H1 (cell line): ENCODE data around the gene IL3. TPM values are rescaled to one million over a fixed set of nuclear protein-coding genes. Genes with fewer than 3 reads are reported as not detected.

ENCODE experiments used
- CTCF ChIA-PET: fragments of 300-600 bp; sonication (Branson Sonifier 250); formaldehyde crosslinking; loops from one replicate; lab custom pipeline; 2021; ENCODE audit not compliant: partially characterized antibody; lab: Charles Lee
- POLR2A ChIA-PET: fragments of 300-600 bp; sonication (Branson Sonifier 250); formaldehyde crosslinking; loops from one replicate; lab custom pipeline; 2021; ENCODE audit warnings: inconsistent platforms; ENCODE audit not compliant: partially characterized antibody; lab: Charles Lee
- DNase-seq, 2 experiments: peaks; one replicate each; pipeline versions ENCODE4 v3.0.0 to v3.0.0-alpha.2; 2010 to 2022; ENCODE audit warnings: low spot score in 2 of 2, low read depth in 1 of 2, mixed read lengths in 1 of 2
- FAIRE-seq: peaks from 2 replicates; lab custom pipeline; 2011; peaks lifted over from hg19 to GRCh38; lab: Jason Lieb, UNC
- H2AFZ ChIP-seq: 2 replicates; pipeline ENCODE4 v1.8.1; 2012; ENCODE audit warnings: low read length, inconsistent platforms
- H2AK5ac ChIP-seq: 2 replicates; pipeline ENCODE4 v1.6.1; 2013; ENCODE audit warnings: low read depth, low read length
- H2BK120ac ChIP-seq: replicated peaks from 2 replicates; pipeline ENCODE3; 2013; ENCODE audit warnings: low read depth, low read length, inconsistent platforms
- H2BK12ac ChIP-seq: 2 replicates; pipeline ENCODE4 v1.6.1; 2013; ENCODE audit warnings: low read depth, low read length
- H2BK15ac ChIP-seq: 2 replicates; pipeline ENCODE4 v1.6.1; 2013; ENCODE audit warnings: low read length
- H2BK20ac ChIP-seq: 2 replicates; pipeline ENCODE4 v1.6.1; 2013; ENCODE audit warnings: low read length
- H2BK5ac ChIP-seq: 2 replicates; pipeline ENCODE4 v1.6.1; 2013; ENCODE audit warnings: low read depth, low read length
- H3K14ac ChIP-seq: 2 replicates; pipeline ENCODE4 v1.6.1; 2013; ENCODE audit warnings: inconsistent platforms; ENCODE audit not compliant: insufficient read length
- H3K18ac ChIP-seq: 2 replicates; pipeline ENCODE4 v1.6.1; 2013; ENCODE audit warnings: low read length; ENCODE audit errors: extremely low read depth
- H3K23ac ChIP-seq: 2 replicates; pipeline ENCODE4 v1.6.1; 2013; ENCODE audit warnings: inconsistent platforms; ENCODE audit not compliant: insufficient read length
- H3K23me2 ChIP-seq: 2 replicates; pipeline ENCODE4 v1.6.1; 2013; ENCODE audit warnings: low read depth, low read length
- H3K27ac ChIP-seq: 2 replicates; pipeline ENCODE4 v1.6.1; 2011; ENCODE audit warnings: low read depth, low read length, inconsistent platforms
- H3K27me3 ChIP-seq, 4 experiments: replicated peaks in 1 of 4; 1 replicate in 1 of 4; 2 replicates in 3 of 4; pipeline versions ENCODE4 v1.6.1 to v1.8.1; 2011 to 2013; ENCODE audit warnings: low read length in 3 of 4, mild to moderate bottlenecking in 3 of 4, inconsistent platforms in 2 of 4, mixed read lengths in 2 of 4, moderate library complexity in 1 of 4; ENCODE audit not compliant: control insufficient read depth in 3 of 4, insufficient read depth in 3 of 4; ENCODE audit errors: extremely low read depth in 1 of 4
- H3K36me3 ChIP-seq, 4 experiments: 2 replicates each; pipeline versions ENCODE4 v1.6.1 to v1.8.1; 2011 to 2013; ENCODE audit warnings: mild to moderate bottlenecking in 4 of 4, low read length in 3 of 4, moderate library complexity in 2 of 4, control low read depth in 1 of 4, inconsistent platforms in 1 of 4; ENCODE audit not compliant: insufficient read depth in 4 of 4, control insufficient read depth in 2 of 4
- H3K4ac ChIP-seq: replicated peaks from 2 replicates; pipeline ENCODE3; 2013; ENCODE audit warnings: low read length, low read depth, mixed read lengths, inconsistent platforms; ENCODE audit not compliant: insufficient read length
- H3K4me1 ChIP-seq, 4 experiments: replicated peaks in 1 of 4; 1 replicate in 1 of 4; 2 replicates in 3 of 4; pipeline versions ENCODE4 v1.6.1 to v1.8.1; 2011 to 2013; ENCODE audit warnings: low read length in 3 of 4, inconsistent platforms in 2 of 4, mixed read lengths in 1 of 4; ENCODE audit not compliant: insufficient read depth in 4 of 4, control insufficient read depth in 3 of 4
- H3K4me2 ChIP-seq, 2 experiments: 2 replicates each; pipeline versions ENCODE4 v1.6.1 to v1.8.1; 2011 to 2013; ENCODE audit warnings: low read depth in 2 of 2, low read length in 2 of 2, control low read depth in 1 of 2, inconsistent platforms in 1 of 2, mild to moderate bottlenecking in 1 of 2; ENCODE audit not compliant: insufficient read depth in 1 of 2
- H3K4me3 ChIP-seq, 4 experiments: fragments of 200-600, 300-600 bp in 1 of 4; sonication (generic), shearing (Covaris generic), sonication (Bioruptor Twin) in 1 of 4; 2 replicates each; pipeline versions ENCODE4 v1.5.1 to v1.8.1; 2011 to 2016; ENCODE audit warnings: low read length in 4 of 4, low read depth in 3 of 4, control low read depth in 2 of 4, inconsistent platforms in 2 of 4, mild to moderate bottlenecking in 2 of 4, mixed read lengths in 1 of 4, moderate library complexity in 1 of 4; ENCODE audit not compliant: insufficient read depth in 2 of 4; ENCODE audit errors: extremely low read depth in 1 of 4
- H3K56ac ChIP-seq: replicated peaks from 2 replicates; pipeline ENCODE3; 2013; ENCODE audit warnings: low read depth, mild to moderate bottlenecking, mixed read lengths, low read length, inconsistent platforms; ENCODE audit not compliant: insufficient read length
- H3K79me1 ChIP-seq: 2 replicates; pipeline ENCODE4 v1.6.1; 2013; ENCODE audit warnings: low read depth, low read length, control low read depth
- H3K79me2 ChIP-seq, 2 experiments: 2 replicates each; pipeline versions ENCODE4 v1.6.1 to v1.8.1; 2012 to 2013; ENCODE audit warnings: low read length in 2 of 2, mild to moderate bottlenecking in 2 of 2, inconsistent platforms in 1 of 2; ENCODE audit not compliant: insufficient read depth in 2 of 2, control insufficient read depth in 1 of 2
- H3K9ac ChIP-seq, 4 experiments: replicated peaks in 1 of 4; 1 replicate in 1 of 4; 2 replicates in 3 of 4; pipeline versions ENCODE4 v1.6.1 to v1.8.1; 2011 to 2013; ENCODE audit warnings: low read depth in 3 of 4, low read length in 3 of 4, control low read depth in 2 of 4, mild to moderate bottlenecking in 2 of 4, moderate library complexity in 2 of 4, inconsistent platforms in 1 of 4; ENCODE audit errors: extremely low read depth in 1 of 4
- H3K9me3 ChIP-seq, 2 experiments: 2 replicates each; pipeline versions ENCODE4 v1.6.1 to v1.8.1; 2012 to 2013; ENCODE audit warnings: mild to moderate bottlenecking in 2 of 2, moderate library complexity in 2 of 2, control low read depth in 1 of 2, inconsistent platforms in 1 of 2, low read depth in 1 of 2, low read length in 1 of 2, mixed read lengths in 1 of 2; ENCODE audit not compliant: insufficient read depth in 2 of 2
- H4K20me1 ChIP-seq, 2 experiments: replicated peaks in 1 of 2; 2 replicates each; pipeline versions ENCODE3 to v1.8.1; 2011 to 2013; ENCODE audit warnings: inconsistent platforms in 2 of 2, low read length in 2 of 2, mild to moderate bottlenecking in 1 of 2; ENCODE audit not compliant: insufficient read depth in 2 of 2, control insufficient read depth in 1 of 2
- H4K5ac ChIP-seq: 2 replicates; pipeline ENCODE4 v1.6.1; 2013; ENCODE audit warnings: low read length, low read depth, mixed read lengths, inconsistent platforms; ENCODE audit not compliant: insufficient read length
- H4K8ac ChIP-seq: 2 replicates; pipeline ENCODE4 v1.8.0; 2013; ENCODE audit warnings: mild to moderate bottlenecking, moderate library complexity, low read length, inconsistent platforms; ENCODE audit not compliant: insufficient read depth; ENCODE audit errors: extremely low read depth
- H4K91ac ChIP-seq: replicated peaks from 2 replicates; pipeline ENCODE3; 2013; ENCODE audit warnings: low read length, mixed read lengths, inconsistent platforms; ENCODE audit not compliant: insufficient read length
- ASH2L ChIP-seq: fragments of 200-600, 300-600 bp; sonication (generic); IDR thresholded peaks from one replicate; pipeline ENCODE4 v1.7.1; 2017; ENCODE audit warnings: low read length
- BCL11A ChIP-seq, 2 experiments: IDR thresholded peaks; one replicate each; pipeline ENCODE4 v1.6.1; 2011; ENCODE audit warnings: low read depth in 2 of 2, low read length in 2 of 2, mild to moderate bottlenecking in 2 of 2
- CBX5 ChIP-seq: fragments of 300-800, 300-1000 bp; sonication (generic); IDR thresholded peaks from 2 replicates; pipeline ENCODE4 v1.7.1; 2016; ENCODE audit warnings: antibody characterized with exemption, low read length, low read depth
- CTBP2 ChIP-seq: IDR thresholded peaks from 2 replicates; pipeline ENCODE4 v1.7.0; 2011; ENCODE audit warnings: borderline replicate concordance, mild to moderate bottlenecking, moderate library complexity, mixed read lengths, low read length; ENCODE audit not compliant: insufficient read depth, insufficient read length
- GABPA ChIP-seq: IDR thresholded peaks from 2 replicates; pipeline ENCODE4 v1.6.1; 2011; ENCODE audit warnings: mild to moderate bottlenecking, low read length, moderate library complexity, borderline replicate concordance; ENCODE audit not compliant: insufficient read depth
- GTF2F1 ChIP-seq: IDR thresholded peaks from 2 replicates; pipeline ENCODE4 v1.6.1; 2012; ENCODE audit warnings: low read depth, low read length, improper control_type of control experiment, borderline replicate concordance
- KDM4A ChIP-seq: IDR thresholded peaks from one replicate; pipeline ENCODE4 v1.7.1; 2012; ENCODE audit warnings: low read depth, mild to moderate bottlenecking, moderate library complexity, low read length, inconsistent platforms; ENCODE audit not compliant: severe bottlenecking
- KDM5A ChIP-seq: fragments of 200-600 bp; IDR thresholded peaks from 2 replicates; pipeline ENCODE4 v1.7.1; 2012; ENCODE audit warnings: mild to moderate bottlenecking, low read length, inconsistent platforms, mixed read lengths
- SIX5 ChIP-seq: IDR thresholded peaks from 2 replicates; pipeline ENCODE4 v1.6.1; 2011; ENCODE audit warnings: mild to moderate bottlenecking, low read depth, low read length
- SP1 ChIP-seq: IDR thresholded peaks from 2 replicates; pipeline ENCODE4 v1.6.1; 2011; ENCODE audit warnings: low read depth, low read length
- SP4 ChIP-seq: IDR thresholded peaks from 2 replicates; pipeline ENCODE4 v1.6.1; 2012; ENCODE audit warnings: low read length, inconsistent platforms
- WGBS, 2 experiments: shearing (Covaris generic) in 1 of 2; methylation state at CpG; one replicate each; pipeline versions ENCODE4 v1.1.6 to v1.1.7; 2013 to 2015; ENCODE audit warnings: low lambda C conversion rate in 2 of 2, mixed read lengths in 2 of 2, inconsistent platforms in 1 of 2, low coverage in 1 of 2, missing lambda C conversion rate in 1 of 2; ENCODE audit not compliant: insufficient replicate concordance in 2 of 2, insufficient coverage in 1 of 2, insufficient read length in 1 of 2; ENCODE audit errors: extremely low coverage in 1 of 2, missing lambda C conversion rate in 1 of 2; 5-methylcytosine and 5-hydroxymethylcytosine counted together
- polyA plus RNA-seq, 7 experiments: library from polyadenylated mRNA; depleted of rRNA in 3 of 7; stranded (reverse) in 5 of 7; unstranded in 2 of 7; fragments of >200 nt in 5 of 7; fragments of 200-250 nt in 2 of 7; gene quantifications; 1 replicate in 5 of 7; 2 replicates in 1 of 7; 4 replicates in 1 of 7; pipeline versions ENCODE4 v1.2.1 to v1.2.3, GENCODE V29; 2011 to 2013; ENCODE audit warnings: missing spikeins in 2 of 7, mixed read lengths in 2 of 7
- total RNA-seq: library from RNA; stranded (reverse); fragmentation: NEBNext Ultra II Directional; extraction: Animal tissue kit (Norgen Biotek cat#: 25700); gene quantifications from 2 replicates; pipeline ENCODE4 v1.2.1, GENCODE V29; 2021
- TF ChIP-seq, protein P1 (sequence below), 3 experiments: IDR thresholded peaks; 1 replicate in 2 of 3; 2 replicates in 1 of 3; pipeline versions ENCODE4 v1.5.1 to v1.6.1; 2011; ENCODE audit warnings: low read length in 3 of 3, mild to moderate bottlenecking in 3 of 3, inconsistent platforms in 2 of 3, low read depth in 1 of 3, moderate library complexity in 1 of 3; ENCODE audit not compliant: insufficient read depth in 1 of 3; ENCODE audit errors: control extremely low read depth in 1 of 3

IL3 gene
- total and polyA plus RNA-seq, 2 of the 8 experiments (the other 6 are each of a cell fraction or from before 2014, with no cell fraction given), result not detected

DNA sequence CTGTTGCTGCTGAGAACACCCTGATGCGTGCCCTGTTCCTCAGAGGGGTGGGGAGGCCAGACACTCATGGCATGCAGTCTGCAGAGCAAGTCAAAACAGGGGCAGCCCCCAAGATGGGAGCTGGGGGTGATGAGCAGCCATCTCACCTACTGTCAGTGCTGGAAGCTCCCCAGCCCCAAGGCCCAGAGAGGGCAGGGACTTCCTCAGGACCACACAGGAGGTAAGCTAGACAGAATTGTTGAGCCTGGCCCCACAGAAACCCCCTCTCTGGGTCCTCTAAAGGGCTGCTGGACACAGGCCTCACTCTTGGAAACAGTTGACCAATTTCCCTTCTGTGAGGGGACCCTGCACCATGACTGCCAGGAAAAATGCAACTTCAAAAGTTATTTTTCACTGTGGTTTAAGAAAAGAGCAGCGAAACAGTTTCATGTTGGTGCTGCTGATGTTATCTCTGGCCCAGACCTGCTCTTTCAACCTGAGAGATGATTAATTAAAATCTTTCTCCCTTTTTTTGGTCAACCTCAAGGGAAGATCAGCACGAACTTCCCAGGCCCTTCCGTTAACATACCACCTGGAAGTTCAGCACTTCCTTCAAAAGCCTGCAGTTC lies 22.7 kb downstream of the IL3 start:
- Histone ChIP-seq H3K4me3 (no peak overlapping the region), H3K27ac (no peak overlapping the region), H4K5ac (no peak overlapping the region), H3K79me2 (no peaks in the 10 kb centered on the region), H3K9ac (no peak overlapping the region), H2BK20ac (no peak overlapping the region), H2BK120ac (no peak overlapping the region), H3K23me2 (no peaks in the 10 kb centered on the region), H3K4me2 (no peak overlapping the region), H4K91ac (no peak overlapping the region), H3K18ac (no peak overlapping the region), H4K8ac (no peak overlapping the region), H3K9me3 (no peaks in the 10 kb centered on the region), H3K36me3 (no peaks in the 10 kb centered on the region), H3K27me3 (no peaks in the 10 kb centered on the region), H3K4ac (no peak overlapping the region), H2BK12ac (no peak overlapping the region), H3K56ac (no peak overlapping the region), H2BK15ac (no peak overlapping the region), H3K4me1 (no peaks in the 10 kb centered on the region), H3K23ac (no peak overlapping the region), H3K14ac (no peak overlapping the region), H2BK5ac (no peak overlapping the region), H2AFZ (no peak overlapping the region), H3K79me1 (no peaks in the 10 kb centered on the region), H4K20me1 (no peaks in the 10 kb centered on the region), H2AK5ac (no peak overlapping the region)
- ChIA-PET POLR2A (no interaction called here), CTCF (interaction anchor here (4.4 kb wide), 1 partner anchor 19 kb away, joined by 20 read pairs; no protein-coding TSS in a partner anchor)
- FAIRE-seq (no peak), DNase-seq (no peak)
- WGBS, 2 experiments, result 92% methylated on average over 4 of the region's 4 CpGs; no CpG with 5 or more reads in 1 of the 2 experiments
- no peak for TF ChIP-seq SP1
- no peak for TF ChIP-seq CTBP2
- no peak for TF ChIP-seq GABPA
- no peak for TF ChIP-seq KDM4A
- TF ChIP-seq ASH2L, result no peak
- TF ChIP-seq SP4, result no peak
- TF ChIP-seq CBX5, result no peak
- TF ChIP-seq, protein P1, sequence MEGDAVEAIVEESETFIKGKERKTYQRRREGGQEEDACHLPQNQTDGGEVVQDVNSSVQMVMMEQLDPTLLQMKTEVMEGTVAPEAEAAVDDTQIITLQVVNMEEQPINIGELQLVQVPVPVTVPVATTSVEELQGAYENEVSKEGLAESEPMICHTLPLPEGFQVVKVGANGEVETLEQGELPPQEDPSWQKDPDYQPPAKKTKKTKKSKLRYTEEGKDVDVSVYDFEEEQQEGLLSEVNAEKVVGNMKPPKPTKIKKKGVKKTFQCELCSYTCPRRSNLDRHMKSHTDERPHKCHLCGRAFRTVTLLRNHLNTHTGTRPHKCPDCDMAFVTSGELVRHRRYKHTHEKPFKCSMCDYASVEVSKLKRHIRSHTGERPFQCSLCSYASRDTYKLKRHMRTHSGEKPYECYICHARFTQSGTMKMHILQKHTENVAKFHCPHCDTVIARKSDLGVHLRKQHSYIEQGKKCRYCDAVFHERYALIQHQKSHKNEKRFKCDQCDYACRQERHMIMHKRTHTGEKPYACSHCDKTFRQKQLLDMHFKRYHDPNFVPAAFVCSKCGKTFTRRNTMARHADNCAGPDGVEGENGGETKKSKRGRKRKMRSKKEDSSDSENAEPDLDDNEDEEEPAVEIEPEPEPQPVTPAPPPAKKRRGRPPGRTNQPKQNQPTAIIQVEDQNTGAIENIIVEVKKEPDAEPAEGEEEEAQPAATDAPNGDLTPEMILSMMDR (IDR thresholded peaks at IDR 0.05; ENCODE audit: control extremely low read depth in 1 of 3, insufficient read depth in 1 of 3, low read depth in 1 of 3, low read length in 3 of 3), result no peak
- no peak for TF ChIP-seq GTF2F1
- TF ChIP-seq SIX5, result no peak
- TF ChIP-seq BCL11A (IDR thresholded peaks at IDR 0.05; ENCODE audit: low read depth in 2 of 2, low read length in 2 of 2), result no peak
- TF ChIP-seq KDM5A, result no peak
